DND-41 (cell line): ENCODE measurements around the gene FSCN2.

Source experiments
- ATAC-seq: fragments of 200-7000 bp; cut with Tn5 transposase; 3 replicates; pipeline ENCODE4 v1.9.1; 2021; ENCODE audit warnings: low read depth; ENCODE audit not compliant: insufficient read depth
- DNase-seq: peaks from one replicate; pipeline ENCODE4 v3.0.0-alpha.2; 2020
- H2AFZ ChIP-seq: 2 replicates; pipeline ENCODE4 v1.6.0; 2012; ENCODE audit warnings: low read depth, low read length
- H3K27ac ChIP-seq: 2 replicates; pipeline ENCODE4 v1.5.1; 2012; ENCODE audit warnings: low read length, inconsistent platforms
- H3K27me3 ChIP-seq: fragments of 200-600 bp; sonication (generic); 2 replicates; pipeline ENCODE4 v1.6.0; 2012; ENCODE audit warnings: low read length, mild to moderate bottlenecking, inconsistent platforms; ENCODE audit not compliant: insufficient read depth, poor library complexity
- H3K36me3 ChIP-seq: 2 replicates; pipeline ENCODE4 v1.5.1; 2012; ENCODE audit warnings: low read length, inconsistent platforms; ENCODE audit not compliant: insufficient read depth
- H3K4me1 ChIP-seq: 2 replicates; pipeline ENCODE4 v1.5.1; 2012; ENCODE audit warnings: mild to moderate bottlenecking, low read length; ENCODE audit not compliant: insufficient read depth
- H3K4me2 ChIP-seq: 2 replicates; pipeline ENCODE4 v1.6.0; 2012; ENCODE audit warnings: mild to moderate bottlenecking, moderate library complexity, low read length, inconsistent platforms; ENCODE audit not compliant: insufficient read depth
- H3K4me3 ChIP-seq, 2 experiments: fragments of 200-600 bp in 1 of 2; shearing (Covaris generic) in 1 of 2; 2 replicates each; pipeline ENCODE4 v1.5.1; 2012 to 2016; ENCODE audit warnings: inconsistent platforms in 2 of 2, low read length in 2 of 2, mild to moderate bottlenecking in 2 of 2, low read depth in 1 of 2, moderate library complexity in 1 of 2
- H3K79me2 ChIP-seq: 2 replicates; pipeline ENCODE4 v1.6.0; 2012; ENCODE audit warnings: low read length, inconsistent platforms; ENCODE audit not compliant: insufficient read depth
- H3K9ac ChIP-seq: 2 replicates; pipeline ENCODE4 v1.6.0; 2012; ENCODE audit warnings: low read depth, mild to moderate bottlenecking, inconsistent platforms, low read length, moderate library complexity
- H3K9me3 ChIP-seq: 2 replicates; pipeline ENCODE4 v1.5.1; 2012; ENCODE audit warnings: low read length, moderate library complexity, mild to moderate bottlenecking, inconsistent platforms; ENCODE audit not compliant: insufficient read depth, severe bottlenecking
- H4K20me1 ChIP-seq: 2 replicates; pipeline ENCODE4 v1.6.0; 2012; ENCODE audit warnings: low read length; ENCODE audit not compliant: insufficient read depth
- EZH2 ChIP-seq: IDR thresholded peaks from 3 replicates; pipeline ENCODE4 v1.6.1; 2012; ENCODE audit warnings: borderline replicate concordance, low read depth, mild to moderate bottlenecking, moderate library complexity, low read length, inconsistent platforms; ENCODE audit not compliant: severe bottlenecking
- TF ChIP-seq, protein P1 (sequence below): IDR thresholded peaks from 2 replicates; pipeline ENCODE4 v1.5.1; 2012; ENCODE audit warnings: borderline replicate concordance, low read length, moderate library complexity, mild to moderate bottlenecking; ENCODE audit not compliant: poor library complexity, severe bottlenecking; ENCODE audit errors: extremely low read depth

FSCN2 gene

DNA sequence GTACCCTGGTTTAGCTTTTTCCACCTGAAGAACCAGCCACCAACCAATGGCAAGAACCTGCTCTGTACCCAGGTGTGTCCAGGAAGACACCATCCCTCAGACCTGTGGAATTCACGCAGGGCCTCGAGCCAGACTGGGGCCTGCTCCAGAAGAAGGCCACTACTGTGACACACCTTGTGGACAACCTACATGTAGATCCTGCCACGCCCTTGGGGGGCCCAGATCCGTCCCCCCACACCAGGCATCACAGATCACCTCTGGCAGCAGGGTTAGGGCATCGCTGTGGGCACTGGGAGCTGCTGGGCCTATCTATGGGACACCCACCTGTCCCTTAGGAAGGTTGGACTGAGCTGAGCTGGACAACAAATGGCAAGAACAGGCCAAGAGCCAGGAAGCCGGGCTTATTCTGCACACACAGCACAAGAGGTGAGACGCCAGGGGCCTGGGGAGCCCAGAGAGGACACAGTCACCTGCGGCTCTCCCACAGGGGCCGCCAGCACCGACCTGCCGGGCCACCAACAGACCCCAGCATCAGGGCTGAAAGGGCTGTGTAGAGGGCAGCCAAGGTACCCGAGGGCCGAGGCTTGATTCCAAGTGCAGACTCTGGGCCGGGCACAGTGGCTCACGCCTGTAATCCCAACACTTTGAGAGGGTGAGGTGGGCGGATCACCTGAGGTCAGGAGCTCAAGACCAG is 16.3 kb downstream of the FSCN2 start:
- peaks cover 5% of the 10 kb centered on the region; the same call in 1 of the 2 replicates for H3K4me1 ChIP-seq
- no peaks in the 10 kb centered on the region for H3K27me3 ChIP-seq
- ATAC-seq: no peak
- H3K36me3 ChIP-seq: peaks cover 87% of the 10 kb centered on the region
- no peak for TF ChIP-seq EZH2
- TF ChIP-seq, protein P1, sequence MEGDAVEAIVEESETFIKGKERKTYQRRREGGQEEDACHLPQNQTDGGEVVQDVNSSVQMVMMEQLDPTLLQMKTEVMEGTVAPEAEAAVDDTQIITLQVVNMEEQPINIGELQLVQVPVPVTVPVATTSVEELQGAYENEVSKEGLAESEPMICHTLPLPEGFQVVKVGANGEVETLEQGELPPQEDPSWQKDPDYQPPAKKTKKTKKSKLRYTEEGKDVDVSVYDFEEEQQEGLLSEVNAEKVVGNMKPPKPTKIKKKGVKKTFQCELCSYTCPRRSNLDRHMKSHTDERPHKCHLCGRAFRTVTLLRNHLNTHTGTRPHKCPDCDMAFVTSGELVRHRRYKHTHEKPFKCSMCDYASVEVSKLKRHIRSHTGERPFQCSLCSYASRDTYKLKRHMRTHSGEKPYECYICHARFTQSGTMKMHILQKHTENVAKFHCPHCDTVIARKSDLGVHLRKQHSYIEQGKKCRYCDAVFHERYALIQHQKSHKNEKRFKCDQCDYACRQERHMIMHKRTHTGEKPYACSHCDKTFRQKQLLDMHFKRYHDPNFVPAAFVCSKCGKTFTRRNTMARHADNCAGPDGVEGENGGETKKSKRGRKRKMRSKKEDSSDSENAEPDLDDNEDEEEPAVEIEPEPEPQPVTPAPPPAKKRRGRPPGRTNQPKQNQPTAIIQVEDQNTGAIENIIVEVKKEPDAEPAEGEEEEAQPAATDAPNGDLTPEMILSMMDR: no peak
- H3K4me2 ChIP-seq: no peak overlapping the region
- DNase-seq: no peak
- no peaks in the 10 kb centered on the region for H3K9me3 ChIP-seq
- H4K20me1 ChIP-seq: 0 out of 2 replicates have a peak, but pooled peaks cover 8% of the 10 kb centered on the region
- H3K27ac ChIP-seq: no peak overlapping the region
- H3K79me2 ChIP-seq: peaks cover 5% of the 10 kb centered on the region
- H3K9ac ChIP-seq: no peak overlapping the region
- no peak overlapping the region for H2AFZ ChIP-seq
- no peak overlapping the region for H3K4me3 ChIP-seq

DNA sequence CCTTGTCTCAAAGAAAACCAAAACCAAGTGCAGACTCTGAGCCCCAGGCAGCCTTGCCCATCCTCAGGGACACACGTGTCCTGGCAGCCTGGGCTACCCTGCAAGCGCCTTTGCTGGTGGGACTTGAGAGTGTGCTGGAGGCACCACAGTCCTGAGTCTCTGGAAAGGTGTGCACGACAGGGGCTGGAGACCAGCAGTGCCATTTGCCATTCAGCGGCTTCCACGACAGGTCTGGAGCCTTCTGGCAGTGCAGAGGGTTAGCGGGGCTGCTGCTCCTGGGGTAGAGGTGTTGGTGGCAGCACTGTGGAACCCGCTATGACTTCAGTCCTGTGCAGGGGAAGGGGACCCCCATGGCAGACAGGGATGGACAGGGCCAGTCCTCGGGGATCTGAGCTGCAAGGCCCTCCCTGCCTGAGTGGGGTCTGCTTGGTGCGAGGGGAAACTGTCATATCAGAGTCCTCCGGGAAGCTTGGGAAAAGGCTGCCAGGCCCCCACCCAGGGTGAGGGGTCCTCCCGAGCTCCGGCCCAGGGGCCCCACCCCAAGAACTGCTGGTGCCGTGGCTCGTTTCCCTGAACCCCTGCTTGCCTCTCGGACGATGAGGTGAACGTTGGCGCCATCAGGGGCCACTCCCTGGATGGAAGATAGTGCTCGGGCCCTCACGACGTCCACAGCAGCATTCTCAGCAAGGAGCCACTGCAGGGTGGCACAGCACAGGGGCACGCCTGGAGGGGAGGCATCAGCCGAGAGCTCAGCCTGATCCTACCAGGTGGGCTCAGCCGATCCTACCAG is 17.2 kb downstream of the FSCN2 start:
- Histone ChIP-seq H4K20me1 (peaks cover 13% of the 10 kb centered on the region; the same call in 1 of the 2 replicates), H2AFZ (no peak overlapping the region), H3K9me3 (no peaks in the 10 kb centered on the region), H3K9ac (no peak overlapping the region), H3K27ac (no peak overlapping the region), H3K36me3 (peaks cover 87% of the 10 kb centered on the region), H3K79me2 (peaks cover 15% of the 10 kb centered on the region), H3K4me1 (peaks cover 14% of the 10 kb centered on the region), H3K27me3 (no peaks in the 10 kb centered on the region), H3K4me2 (no peak overlapping the region), H3K4me3 (no peak overlapping the region)
- ATAC-seq: no peak
- TF ChIP-seq, protein P1: no peak
- DNase-seq: no peak

DNA sequence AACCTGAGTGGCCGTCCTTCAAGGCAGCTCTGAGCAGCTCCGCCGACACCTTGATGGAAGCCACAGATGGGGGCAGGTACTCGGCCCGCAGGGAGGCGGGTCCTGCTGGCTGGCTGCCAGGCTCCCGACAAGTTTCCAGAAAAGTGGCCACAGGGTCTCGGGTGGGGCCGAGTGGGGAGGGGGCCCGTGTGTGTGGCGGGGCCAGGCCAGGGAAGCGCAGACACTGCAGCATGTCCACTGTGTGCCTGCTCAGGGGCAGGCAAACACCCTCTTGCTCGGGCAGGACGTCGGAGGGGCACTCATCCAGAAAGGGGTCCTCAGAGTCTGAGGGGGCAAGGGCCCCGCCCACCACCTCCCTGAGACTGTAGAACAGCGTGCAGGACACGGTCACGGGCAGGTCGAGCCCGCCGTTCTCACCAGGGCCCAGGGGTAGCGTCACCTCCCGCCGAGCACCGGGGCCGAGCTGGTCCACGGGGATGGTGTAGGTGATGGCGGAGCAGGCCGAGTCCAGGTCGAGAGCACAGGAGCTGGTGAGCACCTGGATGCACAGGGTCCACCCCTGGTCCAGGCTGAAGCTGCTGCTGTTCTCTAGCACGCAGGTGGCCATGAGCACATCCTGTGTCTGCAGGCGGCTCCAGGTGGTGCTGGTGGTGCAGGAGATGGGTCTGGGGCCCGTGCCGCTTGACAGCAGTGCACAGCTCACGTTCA is 18.9 kb downstream of the FSCN2 start:
- peaks cover 32% of the 10 kb centered on the region for H3K79me2 ChIP-seq
- no peak for ATAC-seq
- no peak overlapping the region for H3K27ac ChIP-seq
- peaks cover 27% of the 10 kb centered on the region for H3K4me1 ChIP-seq
- no peak overlapping the region for H2AFZ ChIP-seq
- no peak overlapping the region for H3K9ac ChIP-seq
- H3K36me3 ChIP-seq: peaks cover 85% of the 10 kb centered on the region
- no peak for DNase-seq
- H3K9me3 ChIP-seq: no peaks in the 10 kb centered on the region
- TF ChIP-seq EZH2: no peak
- TF ChIP-seq, protein P1: no peak
- no peak overlapping the region for H3K4me2 ChIP-seq
- no peak overlapping the region for H3K4me3 ChIP-seq
- no peaks in the 10 kb centered on the region for H3K27me3 ChIP-seq
- peaks cover 24% of the 10 kb centered on the region for H4K20me1 ChIP-seq
